Subcutaneous abdominal adipose tissue (tissue), 5 donors: Measurements from ENCODE around the gene SLC41A3.
"Not testable (repeated sequence)": the region's sequence is repeated elsewhere in the genome, so short reads cannot be mapped to it uniquely, and the experiment has no call there.

Experiments used
- H3K27ac ChIP-seq: one replicate; pipeline ENCODE4 v1.7.0; 2013; ENCODE audit warnings: low read depth, mild to moderate bottlenecking, inconsistent platforms, low read length, moderate library complexity
- H3K27me3 ChIP-seq, 5 donors: one replicate each; pipeline ENCODE4 v1.7.0; 2013; ENCODE audit warnings: low read length in 5 of 5, inconsistent platforms in 1 of 5; ENCODE audit not compliant: control insufficient read depth in 5 of 5, insufficient read depth in 4 of 5
- H3K36me3 ChIP-seq, 5 donors: one replicate each; pipeline ENCODE4 v1.7.0; 2013; ENCODE audit warnings: low read length in 5 of 5; ENCODE audit not compliant: control insufficient read depth in 5 of 5, insufficient read depth in 5 of 5
- H3K4me1 ChIP-seq, 5 donors: one replicate each; pipeline ENCODE4 v1.7.0; 2013; ENCODE audit warnings: low read length in 5 of 5, mild to moderate bottlenecking in 3 of 5, moderate library complexity in 1 of 5; ENCODE audit not compliant: control insufficient read depth in 5 of 5, insufficient read depth in 5 of 5
- H3K4me3 ChIP-seq, 5 donors: one replicate each; pipeline ENCODE4 v1.7.0; 2013; ENCODE audit warnings: low read length in 5 of 5, low read depth in 1 of 5
- H3K9ac ChIP-seq, 5 donors: one replicate each; pipeline ENCODE4 v1.7.0; 2013; ENCODE audit warnings: low read length in 5 of 5, mild to moderate bottlenecking in 4 of 5, moderate library complexity in 3 of 5
- H3K9me3 ChIP-seq, 5 donors: one replicate each; pipeline ENCODE4 v1.7.0; 2013; ENCODE audit warnings: low read length in 5 of 5; ENCODE audit not compliant: control insufficient read depth in 5 of 5
- donor health status: healthy.
- donor health status: healthy.
- donor health status: healthy.
- donor health status: healthy.
- donor health status: healthy.

SLC41A3 gene

DNA sequence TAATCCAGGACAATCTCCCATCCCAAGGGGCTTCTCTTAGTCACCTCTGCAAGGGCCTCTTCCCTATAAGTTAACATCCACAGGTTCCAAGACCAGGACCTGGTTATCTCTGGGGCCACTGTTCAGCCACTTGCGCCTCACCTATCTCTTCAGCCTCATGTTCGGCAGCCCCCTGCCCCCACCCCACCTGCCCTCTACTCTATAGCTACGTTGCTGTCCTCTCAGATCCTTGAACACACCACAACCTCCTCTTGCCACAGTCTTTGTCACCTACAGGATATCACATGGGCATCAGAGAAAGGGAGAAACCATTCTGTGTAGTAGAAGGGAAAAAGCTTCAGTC, 33.9 kb downstream of the SLC41A3 start:
- H3K9ac ChIP-seq, result no peak overlapping the region

DNA sequence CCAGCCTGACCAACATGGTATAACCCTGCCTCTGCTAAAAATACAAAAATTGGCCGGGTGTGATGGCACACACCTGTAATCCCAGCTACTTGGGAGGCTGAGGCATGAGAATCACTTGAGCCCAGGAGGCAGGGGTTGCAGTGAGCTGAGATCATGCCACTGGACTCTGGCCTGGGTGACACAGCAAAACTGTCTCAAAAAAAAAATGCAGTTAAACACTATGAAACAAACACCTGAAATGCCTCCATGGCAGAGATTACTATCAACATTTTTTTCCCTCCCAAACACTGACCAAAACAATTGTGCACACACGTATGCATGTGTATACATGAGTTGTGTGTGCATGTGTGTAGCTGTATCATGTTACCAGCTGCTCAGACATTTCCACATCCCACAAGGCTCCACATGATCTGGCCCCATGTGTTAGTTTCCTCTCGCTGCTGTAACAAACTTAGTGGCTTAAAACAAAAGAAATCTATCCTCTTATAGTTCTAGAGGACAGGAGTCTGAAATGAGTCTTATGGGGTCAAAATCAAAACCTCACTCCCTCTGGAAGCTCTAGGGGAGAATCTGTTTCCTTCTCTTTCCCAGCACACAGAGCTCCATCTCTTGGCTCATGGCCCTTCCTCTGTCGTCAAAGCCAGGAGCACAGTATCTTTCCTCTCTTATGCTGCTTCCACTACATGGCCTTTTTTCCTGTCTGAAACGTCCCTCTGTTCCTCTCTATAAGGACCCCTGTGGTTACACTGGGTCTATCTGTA, 34.5 kb downstream of the SLC41A3 start:
- no peaks in the 10 kb centered on the region for H3K27me3 ChIP-seq
- H3K4me3 ChIP-seq, result no peak overlapping the region
- H3K9me3 ChIP-seq, result no peaks in the 10 kb centered on the region
- H3K9ac ChIP-seq, result no peak overlapping the region
- H3K4me1 ChIP-seq, result no peaks in the 10 kb centered on the region
- H3K27ac ChIP-seq, result no peak overlapping the region
- peaks cover 0 to 12% (median 6%) of the 10 kb centered on the region in 5 donors for H3K36me3 ChIP-seq

More for the DNA sequence above, 33.9 kb downstream of the SLC41A3 start:
- no peaks in the 10 kb centered on the region for H3K27me3 ChIP-seq
- H3K9me3 ChIP-seq, result no peaks in the 10 kb centered on the region
- no peak overlapping the region for H3K27ac ChIP-seq
- no peaks in the 10 kb centered on the region for H3K4me1 ChIP-seq
- H3K36me3 ChIP-seq, result peaks cover 0 to 12% (median 6%) of the 10 kb centered on the region in 5 donors
- no peak overlapping the region for H3K4me3 ChIP-seq

DNA sequence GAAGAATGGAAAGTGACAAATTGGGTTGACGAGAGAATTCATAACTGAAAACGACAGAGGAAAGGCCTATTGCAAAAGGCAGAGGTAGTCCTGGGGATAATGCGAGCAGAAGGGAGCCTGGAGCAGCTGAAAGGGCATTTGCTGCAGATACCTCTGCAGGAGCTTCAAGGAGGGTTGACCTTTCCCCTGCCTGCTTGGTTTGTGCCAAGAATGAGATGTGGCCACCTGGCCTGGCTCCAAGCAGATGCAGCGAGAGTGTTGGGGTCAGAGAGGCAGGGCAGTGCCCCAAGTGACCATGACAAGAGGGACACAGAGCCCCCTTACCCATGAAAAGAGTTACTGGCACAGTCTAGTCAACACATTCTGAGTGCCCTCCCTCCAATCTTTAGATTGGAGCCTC, 43.5 kb downstream of the SLC41A3 start:
- Histone ChIP-seq H3K9ac (no peak overlapping the region), H3K36me3 (peaks cover 0 to under 1% (median 0%) of the 10 kb centered on the region in 5 donors), H3K9me3 (no peaks in the 10 kb centered on the region), H3K4me3 (no peak overlapping the region), H3K27me3 (no peaks in the 10 kb centered on the region), H3K4me1 (peaks cover 0 to 7% (median 5%) of the 10 kb centered on the region in 5 donors), H3K27ac (no peak overlapping the region)

DNA sequence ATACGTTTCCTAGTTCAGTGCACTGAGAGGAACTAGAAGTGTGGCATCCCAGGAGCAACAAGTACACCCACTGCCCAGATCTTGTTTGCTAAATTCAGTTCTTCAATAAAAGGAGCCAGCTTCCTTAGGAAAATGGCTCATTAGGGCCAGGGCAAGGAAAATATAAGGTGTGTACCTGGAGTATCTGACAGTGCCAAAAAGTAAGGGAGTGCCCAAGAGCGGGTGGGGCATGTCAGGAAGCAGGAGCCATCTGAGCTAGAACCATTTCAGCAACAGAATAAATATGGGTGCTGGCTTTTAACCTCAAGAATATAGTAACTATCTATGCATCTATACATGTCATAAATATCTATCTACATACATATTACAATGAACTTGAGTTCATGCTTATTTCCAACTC, 44.1 kb downstream of the SLC41A3 start:
- Histone ChIP-seq H3K4me1 (peaks cover 0 to 7% (median 5%) of the 10 kb centered on the region in 5 donors), H3K27me3 (no peaks in the 10 kb centered on the region), H3K9me3 (no peaks in the 10 kb centered on the region)

DNA sequence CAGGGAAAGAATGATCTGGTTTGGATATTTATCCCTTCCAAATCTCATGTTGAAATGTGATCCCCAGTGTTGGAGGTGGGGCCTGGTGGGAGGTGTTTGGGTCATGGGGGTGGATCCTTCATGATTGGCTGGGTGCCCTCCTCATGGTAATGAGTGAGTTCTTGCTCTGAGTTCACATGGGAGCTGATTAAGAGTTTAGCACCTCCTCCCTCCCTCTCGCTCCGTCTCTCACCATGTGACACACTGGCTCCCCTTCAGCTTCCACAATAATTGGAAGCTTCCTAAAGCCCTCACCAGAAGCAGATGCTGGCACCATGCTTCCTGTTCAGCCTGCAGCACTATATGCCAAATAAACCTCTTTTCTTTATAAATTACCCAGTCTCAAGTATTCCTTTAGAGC, 45.1 kb downstream of the SLC41A3 start:
- H3K4me3 ChIP-seq, H3K9me3 ChIP-seq, H3K27ac ChIP-seq, H3K27me3 ChIP-seq, H3K9ac ChIP-seq, H3K36me3 ChIP-seq, H3K4me1 ChIP-seq: not testable (repeated sequence)

More for the DNA sequence above, 44.1 kb downstream of the SLC41A3 start:
- Histone ChIP-seq H3K9ac (no peak overlapping the region), H3K27ac (no peak overlapping the region), H3K36me3 (peaks cover 0 to 6% (median 2%) of the 10 kb centered on the region in 5 donors), H3K4me3 (no peak overlapping the region)

DNA sequence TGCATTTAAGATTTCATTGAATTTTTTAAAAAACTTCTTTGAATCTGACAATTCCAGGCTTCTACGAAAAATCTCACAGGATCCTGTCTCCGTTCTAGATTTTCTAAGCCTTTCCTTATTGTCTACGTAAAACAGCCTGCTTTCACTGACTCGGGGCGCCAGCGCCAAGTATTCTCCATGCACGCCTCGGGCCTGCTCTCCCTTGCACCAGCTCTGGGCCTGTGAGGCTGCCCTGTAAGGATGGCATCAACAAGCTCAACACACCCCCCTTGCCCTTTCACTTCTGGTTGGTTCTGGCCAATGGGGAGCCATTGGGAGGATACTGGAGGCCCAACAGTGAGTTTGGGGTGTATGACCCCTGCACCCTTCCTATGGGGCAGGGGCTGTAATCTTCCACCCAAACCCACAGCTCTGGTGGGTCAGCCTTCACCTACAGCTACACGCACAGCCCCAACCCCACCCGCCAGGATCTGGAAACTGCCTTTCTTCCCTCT, 47.8 kb downstream of the SLC41A3 start:
- H3K27ac ChIP-seq, result no peak overlapping the region
- H3K36me3 ChIP-seq, result peaks cover 0 to 26% (median 17%) of the 10 kb centered on the region in 5 donors
- H3K4me1 ChIP-seq, result peaks cover 4 to 14% (median 10%) of the 10 kb centered on the region in 5 donors
- H3K9ac ChIP-seq, result no peak overlapping the region
- H3K4me3 ChIP-seq, result no peak overlapping the region
- no peaks in the 10 kb centered on the region for H3K9me3 ChIP-seq
- no peaks in the 10 kb centered on the region for H3K27me3 ChIP-seq

DNA sequence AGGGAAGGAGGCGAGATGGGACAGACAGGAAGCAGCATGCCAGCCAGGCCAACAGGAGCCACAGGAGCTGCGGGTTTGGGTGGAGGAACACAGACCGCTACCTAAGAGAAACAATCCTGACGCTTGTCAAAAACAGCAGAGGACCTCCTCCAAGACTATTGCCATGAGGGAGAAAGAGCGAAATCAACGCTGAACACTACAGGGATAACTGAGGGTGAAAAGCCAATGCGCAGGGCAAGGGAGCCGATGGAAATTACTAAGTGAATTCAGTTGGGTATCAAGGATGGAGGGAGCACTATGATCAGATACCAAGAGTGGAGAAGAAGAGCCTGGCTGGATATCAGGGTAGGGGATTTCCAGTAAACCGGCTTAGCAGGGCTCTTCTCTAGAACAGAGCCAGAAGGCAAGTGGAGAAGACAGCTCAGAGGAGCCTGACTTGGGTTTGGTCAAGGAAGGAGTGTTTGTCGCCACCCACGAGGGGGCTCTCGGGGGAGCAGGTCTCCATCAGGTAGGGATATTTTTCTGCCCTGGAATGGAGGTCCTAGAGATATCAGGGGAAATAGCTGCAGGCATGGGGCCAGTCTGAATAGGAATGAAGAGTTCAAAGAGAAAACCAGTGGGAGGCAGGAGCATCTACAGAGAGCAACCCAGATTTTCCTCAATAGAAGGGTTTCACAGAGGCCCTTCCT, 48.4 kb downstream of the SLC41A3 start:
- Histone ChIP-seq H3K27ac (no peak overlapping the region), H3K4me3 (no peak overlapping the region), H3K9me3 (no peaks in the 10 kb centered on the region), H3K27me3 (no peaks in the 10 kb centered on the region), H3K9ac (no peak overlapping the region), H3K36me3 (peaks cover 0 to 26% (median 17%) of the 10 kb centered on the region in 5 donors), H3K4me1 (peaks cover 4 to 16% (median 12%) of the 10 kb centered on the region in 5 donors)

DNA sequence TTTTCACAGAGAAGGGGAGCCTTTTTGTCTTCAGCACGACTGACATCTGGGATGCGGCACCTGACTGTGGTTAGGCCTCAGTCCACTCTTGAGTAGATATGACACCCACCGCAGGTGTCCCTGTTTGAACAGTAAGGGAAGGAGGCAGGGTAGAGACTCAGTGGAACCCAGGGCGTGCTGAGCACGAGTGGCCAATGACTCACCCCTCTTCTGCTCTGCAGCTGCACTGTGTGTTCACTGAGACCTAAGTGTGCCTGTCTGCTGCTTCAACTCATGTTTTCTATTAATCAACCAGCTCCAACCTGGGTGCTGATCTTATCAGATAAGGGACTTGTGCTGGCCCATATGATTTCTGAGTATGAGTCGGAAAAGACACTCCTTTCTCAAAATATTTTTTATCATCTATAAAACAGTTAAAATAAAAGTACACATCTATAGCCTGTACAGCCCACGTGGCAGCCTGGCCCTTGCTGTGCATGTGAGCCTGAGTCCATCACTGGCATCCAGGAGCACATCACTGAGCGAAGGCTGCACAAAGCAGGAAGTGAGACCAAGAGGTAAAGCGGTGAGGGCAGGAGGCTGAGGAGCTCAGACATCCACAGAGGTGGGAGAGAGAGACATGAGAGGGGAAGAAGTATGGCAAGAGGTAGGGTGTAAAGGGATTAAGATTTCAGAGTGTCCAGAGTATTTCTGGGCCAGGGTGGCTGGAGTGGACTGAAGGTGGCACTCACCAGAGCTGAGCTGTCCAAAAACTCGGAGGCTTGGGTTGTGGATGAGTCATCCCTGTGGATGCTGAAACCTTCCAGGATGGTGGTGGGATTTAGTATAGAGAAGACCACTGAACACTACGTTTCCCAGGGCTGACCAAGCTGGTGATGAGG, 49.2 kb downstream of the SLC41A3 start:
- Histone ChIP-seq H3K27ac (no peak overlapping the region), H3K4me3 (no peak overlapping the region), H3K9ac (no peak overlapping the region), H3K9me3 (no peaks in the 10 kb centered on the region), H3K36me3 (peaks cover 0 to 26% (median 17%) of the 10 kb centered on the region in 5 donors), H3K4me1 (peaks cover 2 to 11% (median 8%) of the 10 kb centered on the region in 5 donors), H3K27me3 (no peaks in the 10 kb centered on the region)

DNA sequence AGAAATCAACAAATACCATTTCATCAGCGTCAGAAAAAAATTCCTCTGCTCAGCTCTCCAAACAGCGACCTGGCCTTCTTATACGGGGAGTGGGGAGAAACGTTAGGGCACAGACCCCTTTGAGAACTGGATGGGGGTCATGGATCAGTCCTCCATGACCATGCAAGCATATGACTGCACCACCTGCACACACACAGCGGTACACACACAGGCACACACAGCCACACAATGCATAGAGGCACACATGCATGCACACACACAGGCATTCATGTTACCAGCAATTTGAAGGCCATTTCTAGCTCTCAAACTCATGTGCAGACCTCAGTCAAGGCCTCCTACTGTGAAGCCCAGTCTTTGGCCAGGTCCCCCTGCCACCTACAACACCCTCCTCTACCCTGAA, 50.2 kb downstream of the SLC41A3 start:
- no peak overlapping the region for H3K9ac ChIP-seq
- H3K36me3 ChIP-seq, result peaks cover 0 to 26% (median 19%) of the 10 kb centered on the region in 5 donors
- H3K9me3 ChIP-seq, result no peaks in the 10 kb centered on the region
- H3K4me3 ChIP-seq, result no peak overlapping the region
- no peaks in the 10 kb centered on the region for H3K27me3 ChIP-seq
- H3K27ac ChIP-seq, result no peak overlapping the region
- H3K4me1 ChIP-seq, result peaks cover 2 to 11% (median 8%) of the 10 kb centered on the region in 5 donors
